ENCODE data around the gene RBMS1.

The RBMS1 gene

GRCh38 chr2:160309585-160309984, 184.0 kb downstream of the RBMS1 start:
- Histone ChIP-seq H3K4me1 (ENCODE audit: control insufficient read depth in 2 of 2, insufficient read depth in 1 of 2, low read depth in 1 of 2, low read length in 2 of 2) (peaks cover 0 to 12% of the 10 kb centered on the region in 2 donors), H3K27me3 (ENCODE audit: control insufficient read depth in 3 of 3, insufficient read depth in 3 of 3, low read depth in 1 of 3, low read length in 3 of 3) (no peaks in the 10 kb centered on the region), H3K79me1 (ENCODE audit: low read depth, low read length) (no peaks in the 10 kb centered on the region), H3K4me3 (ENCODE audit: low read length in 2 of 2) (no peak overlapping the region), H3K18ac (ENCODE audit: low read length) (no peak overlapping the region), H2BK15ac (ENCODE audit: low read length) (no peak overlapping the region), H3K9me3 (replicated peaks in 1 of 2; ENCODE audit: control insufficient read depth in 2 of 2, insufficient read depth in 1 of 2, low read depth in 1 of 2, low read length in 2 of 2) (no peaks in the 10 kb centered on the region), H2BK12ac (ENCODE audit: low read length) (no peak overlapping the region), H3K27ac (replicated peaks; ENCODE audit: low read length) (no peak overlapping the region), H3K4me2 (ENCODE audit: insufficient read depth, low read length, poor library complexity, severe bottlenecking) (no peak overlapping the region), H2AFZ (ENCODE audit: low read length) (no peak overlapping the region), H3K4ac (ENCODE audit: low read length) (no peak overlapping the region), H2AK5ac (ENCODE audit: low read depth, low read length) (no peak overlapping the region), H3K14ac (ENCODE audit: low read length) (no peak overlapping the region), H4K91ac (ENCODE audit: low read depth, low read length, poor library complexity) (no peak overlapping the region), H3K9ac (ENCODE audit: low read depth, low read length, poor library complexity) (no peak overlapping the region), H3K23ac (ENCODE audit: low read depth, low read length, poor library complexity) (no peak overlapping the region), H3K36me3 (replicated peaks in 1 of 2; ENCODE audit: control insufficient read depth in 2 of 2, insufficient read depth in 2 of 2, low read length in 2 of 2) (peaks cover 0 to 64% of the 10 kb centered on the region in 2 donors), H2BK120ac (ENCODE audit: low read depth, low read length) (no peak overlapping the region), H4K8ac (ENCODE audit: low read depth, low read length) (no peak overlapping the region), H2BK5ac (ENCODE audit: low read length) (no peak overlapping the region)
- no peak for DNase-seq (ENCODE audit: low spot score)

GRCh38 chr2:160308915-160309314, 184.7 kb downstream of the RBMS1 start:
- no peak overlapping the region for H3K23ac ChIP-seq (ENCODE audit: low read depth, low read length, poor library complexity)
- no peak overlapping the region for H2AFZ ChIP-seq (ENCODE audit: low read length)
- peaks cover 0 to 68% of the 10 kb centered on the region in 2 donors for H3K36me3 ChIP-seq (replicated peaks in 1 of 2; ENCODE audit: control insufficient read depth in 2 of 2, insufficient read depth in 2 of 2, low read length in 2 of 2)
- no peak overlapping the region for H2AK5ac ChIP-seq (ENCODE audit: low read depth, low read length)
- H3K27me3 ChIP-seq (ENCODE audit: control insufficient read depth in 3 of 3, insufficient read depth in 3 of 3, low read depth in 1 of 3, low read length in 3 of 3) = no peaks in the 10 kb centered on the region
- H3K27ac ChIP-seq (replicated peaks; ENCODE audit: low read length) = no peak overlapping the region
- H2BK12ac ChIP-seq (ENCODE audit: low read length) = no peak overlapping the region
- no peaks in the 10 kb centered on the region for H3K79me1 ChIP-seq (ENCODE audit: low read depth, low read length)
- no peaks in the 10 kb centered on the region for H3K9me3 ChIP-seq (replicated peaks in 1 of 2; ENCODE audit: control insufficient read depth in 2 of 2, insufficient read depth in 1 of 2, low read depth in 1 of 2, low read length in 2 of 2)
- H3K9ac ChIP-seq (ENCODE audit: low read depth, low read length, poor library complexity) = no peak overlapping the region
- no peak for DNase-seq (ENCODE audit: low spot score)
- H3K14ac ChIP-seq (ENCODE audit: low read length) = no peak overlapping the region
- no peak overlapping the region for H3K18ac ChIP-seq (ENCODE audit: low read length)
- H4K8ac ChIP-seq (ENCODE audit: low read depth, low read length) = no peak overlapping the region
- H3K4me1 ChIP-seq (ENCODE audit: control insufficient read depth in 2 of 2, insufficient read depth in 1 of 2, low read depth in 1 of 2, low read length in 2 of 2) = peaks cover 0 to 12% of the 10 kb centered on the region in 2 donors
- no peak overlapping the region for H3K4me2 ChIP-seq (ENCODE audit: insufficient read depth, low read length, poor library complexity, severe bottlenecking)
- H3K4ac ChIP-seq (ENCODE audit: low read length) = no peak overlapping the region
- no peak overlapping the region for H2BK120ac ChIP-seq (ENCODE audit: low read depth, low read length)
- no peak overlapping the region for H3K4me3 ChIP-seq (ENCODE audit: low read length in 2 of 2)
- H2BK5ac ChIP-seq (ENCODE audit: low read length) = no peak overlapping the region
- no peak overlapping the region for H4K91ac ChIP-seq (ENCODE audit: low read depth, low read length, poor library complexity)
- no CpG with 5 or more reads among the region's 5 CpGs for WGBS, 2 donors (ENCODE audit: extremely low coverage in 2 of 2, insufficient read length in 2 of 2, insufficient replicate concordance in 1 of 2)
- no peak overlapping the region for H2BK15ac ChIP-seq (ENCODE audit: low read length)

GRCh38 chr2:160308476-160308875, 185.1 kb downstream of the RBMS1 start:
- H2BK12ac ChIP-seq (ENCODE audit: low read length) = no peak overlapping the region
- H2BK5ac ChIP-seq (ENCODE audit: low read length) = no peak overlapping the region
- no peak overlapping the region for H3K27ac ChIP-seq (replicated peaks; ENCODE audit: low read length)
- no peak overlapping the region for H4K91ac ChIP-seq (ENCODE audit: low read depth, low read length, poor library complexity)
- no peak overlapping the region for H3K4ac ChIP-seq (ENCODE audit: low read length)
- no peaks in the 10 kb centered on the region for H3K9me3 ChIP-seq (replicated peaks in 1 of 2; ENCODE audit: control insufficient read depth in 2 of 2, insufficient read depth in 1 of 2, low read depth in 1 of 2, low read length in 2 of 2)
- H3K4me3 ChIP-seq (ENCODE audit: low read length in 2 of 2) = no peak overlapping the region
- H2BK15ac ChIP-seq (ENCODE audit: low read length) = no peak overlapping the region
- no peak overlapping the region for H2AK5ac ChIP-seq (ENCODE audit: low read depth, low read length)
- no CpG with 5 or more reads among the region's 3 CpGs for WGBS, 2 donors (ENCODE audit: extremely low coverage in 2 of 2, insufficient read length in 2 of 2, insufficient replicate concordance in 1 of 2)
- H4K8ac ChIP-seq (ENCODE audit: low read depth, low read length) = no peak overlapping the region
- H3K23ac ChIP-seq (ENCODE audit: low read depth, low read length, poor library complexity) = no peak overlapping the region
- H3K18ac ChIP-seq (ENCODE audit: low read length) = no peak overlapping the region
- H3K27me3 ChIP-seq (ENCODE audit: control insufficient read depth in 3 of 3, insufficient read depth in 3 of 3, low read depth in 1 of 3, low read length in 3 of 3) = no peaks in the 10 kb centered on the region
- no peak overlapping the region for H2AFZ ChIP-seq (ENCODE audit: low read length)
- no peak overlapping the region for H3K14ac ChIP-seq (ENCODE audit: low read length)
- H3K4me2 ChIP-seq (ENCODE audit: insufficient read depth, low read length, poor library complexity, severe bottlenecking) = no peak overlapping the region
- DNase-seq (ENCODE audit: low spot score) = no peak
- H3K36me3 ChIP-seq (replicated peaks in 1 of 2; ENCODE audit: control insufficient read depth in 2 of 2, insufficient read depth in 2 of 2, low read length in 2 of 2) = peaks cover 0 to 70% of the 10 kb centered on the region in 2 donors
- H3K4me1 ChIP-seq (ENCODE audit: control insufficient read depth in 2 of 2, insufficient read depth in 1 of 2, low read depth in 1 of 2, low read length in 2 of 2) = peaks cover 0 to 12% of the 10 kb centered on the region in 2 donors
- no peak overlapping the region for H2BK120ac ChIP-seq (ENCODE audit: low read depth, low read length)
- H3K9ac ChIP-seq (ENCODE audit: low read depth, low read length, poor library complexity) = no peak overlapping the region
- H3K79me1 ChIP-seq (ENCODE audit: low read depth, low read length) = no peaks in the 10 kb centered on the region

GRCh38 chr2:160306985-160307384, 186.6 kb downstream of the RBMS1 start:
- no peak overlapping the region for H2BK15ac ChIP-seq (ENCODE audit: low read length)
- H3K9me3 ChIP-seq (replicated peaks in 1 of 2; ENCODE audit: control insufficient read depth in 2 of 2, insufficient read depth in 1 of 2, low read depth in 1 of 2, low read length in 2 of 2) = no peaks in the 10 kb centered on the region
- H3K18ac ChIP-seq (ENCODE audit: low read length) = no peak overlapping the region
- no peak overlapping the region for H2BK5ac ChIP-seq (ENCODE audit: low read length)
- H3K4me2 ChIP-seq (ENCODE audit: insufficient read depth, low read length, poor library complexity, severe bottlenecking) = no peak overlapping the region
- H2BK120ac ChIP-seq (ENCODE audit: low read depth, low read length) = no peak overlapping the region
- H2AK5ac ChIP-seq (ENCODE audit: low read depth, low read length) = no peak overlapping the region
- no CpG with 5 or more reads among the region's 10 CpGs for WGBS, 2 donors (ENCODE audit: extremely low coverage in 2 of 2, insufficient read length in 2 of 2, insufficient replicate concordance in 1 of 2)
- no peak overlapping the region for H2BK12ac ChIP-seq (ENCODE audit: low read length)
- H3K4ac ChIP-seq (ENCODE audit: low read length) = no peak overlapping the region
- H2AFZ ChIP-seq (ENCODE audit: low read length) = no peak overlapping the region
- no peak overlapping the region for H4K91ac ChIP-seq (ENCODE audit: low read depth, low read length, poor library complexity)
- no peak overlapping the region for H3K23ac ChIP-seq (ENCODE audit: low read depth, low read length, poor library complexity)
- H3K79me1 ChIP-seq (ENCODE audit: low read depth, low read length) = no peaks in the 10 kb centered on the region
- no peaks in the 10 kb centered on the region for H3K27me3 ChIP-seq (ENCODE audit: control insufficient read depth in 3 of 3, insufficient read depth in 3 of 3, low read depth in 1 of 3, low read length in 3 of 3)
- no peak overlapping the region for H4K8ac ChIP-seq (ENCODE audit: low read depth, low read length)
- H3K36me3 ChIP-seq (replicated peaks in 1 of 2; ENCODE audit: control insufficient read depth in 2 of 2, insufficient read depth in 2 of 2, low read length in 2 of 2) = peaks cover 0 to 73% of the 10 kb centered on the region in 2 donors
- no peak overlapping the region for H3K4me3 ChIP-seq (ENCODE audit: low read length in 2 of 2)
- no peak overlapping the region for H3K9ac ChIP-seq (ENCODE audit: low read depth, low read length, poor library complexity)
- peaks cover 0 to 12% of the 10 kb centered on the region in 2 donors for H3K4me1 ChIP-seq (ENCODE audit: control insufficient read depth in 2 of 2, insufficient read depth in 1 of 2, low read depth in 1 of 2, low read length in 2 of 2)
- no peak overlapping the region for H3K27ac ChIP-seq (replicated peaks; ENCODE audit: low read length)
- H3K14ac ChIP-seq (ENCODE audit: low read length) = no peak overlapping the region
- no peak for DNase-seq (ENCODE audit: low spot score)
